Motor neuron (in vitro differentiated cells): ENCODE results near the gene VAPA. TPM values are rescaled to one million over a fixed set of nuclear protein-coding genes. Genes with fewer than 3 reads are reported as not detected.

ENCODE experiments used
- ATAC-seq, 8 experiments: fragments of 200-7000 bp; cut with Tn5 transposase; replicated peaks in 6 of 8; 2 replicates each; pipeline ENCODE4 v1.8.0; 2021; ENCODE audit warnings: mild to moderate bottlenecking in 8 of 8, moderate library complexity in 8 of 8
- H3K27ac ChIP-seq, 2 donors: fragments of 250-450 bp; sonication (Bioruptor Pico); 2 replicates each; pipeline ENCODE4 v1.9.0; 2021; ENCODE audit warnings: antibody characterized with exemption in 2 of 2, mild to moderate bottlenecking in 2 of 2, moderate library complexity in 1 of 2
- H3K4me1 ChIP-seq, 2 donors: fragments of 250-450 bp; sonication (Bioruptor Pico); replicated peaks in 1 of 2; 2 replicates each; pipeline ENCODE4 v1.6.1; 2021; ENCODE audit warnings: antibody characterized with exemption in 2 of 2, mild to moderate bottlenecking in 2 of 2, moderate library complexity in 1 of 2
- H3K4me3 ChIP-seq, 5 donors: fragments of 250-450 bp; sonication (Bioruptor Pico); 2 replicates each; pipeline ENCODE4 v1.9.0; 2021; ENCODE audit warnings: antibody characterized with exemption in 5 of 5, mild to moderate bottlenecking in 5 of 5, moderate library complexity in 4 of 5
- WGBS, 10 experiments: fragments of 450-650 bp; shearing (Covaris generic); methylation state at CpG; one replicate each; pipeline ENCODE4 v1.0.0; 2022; 5-methylcytosine and 5-hydroxymethylcytosine counted together
- in situ Hi-C, 9 experiments: fragments of 400-800 bp; cut with MboI; loops; one replicate each; pipeline ENCODE4 v1.15.0; 2021; ENCODE audit warnings: low sequenced_read_pairs in 9 of 9, low pct_unique_long_range_greater_than_20kb in 2 of 9; ENCODE audit not compliant: unreplicated experiment in 9 of 9
- total RNA-seq, 8 experiments: library from RNA; unstranded; fragments of 300-600 nt; gene quantifications; 2 replicates each; pipeline versions ENCODE4 v1.2.3 to v1.2.4, GENCODE V29; 2022

The VAPA gene
- total RNA-seq, 8 experiments from 2014 or later, result 81.6 to 188 (median 123) TPM

DNA sequence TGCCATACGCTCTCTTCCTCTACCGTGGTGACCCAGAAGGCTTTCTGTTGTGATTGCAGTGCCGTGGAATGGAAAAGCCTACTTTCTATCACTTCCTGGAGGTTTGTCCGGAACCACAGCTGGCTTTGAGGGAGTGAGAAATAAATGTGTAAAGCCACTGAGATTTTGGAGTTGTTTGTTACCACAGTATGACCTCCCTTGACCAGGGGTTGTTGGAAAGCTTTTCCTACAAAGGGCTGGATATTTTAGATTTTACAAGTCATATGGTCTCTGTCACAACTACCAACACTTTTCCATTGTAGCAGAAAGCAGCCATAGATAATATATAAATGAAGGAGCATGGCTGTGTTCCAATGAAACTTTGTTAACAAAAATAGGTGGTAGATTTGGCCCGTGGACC, 70.3 kb downstream of the VAPA start:
- Histone ChIP-seq H3K4me1 (peaks cover 8 to 10% of the 10 kb centered on the region in 2 donors), H3K4me3 (no peak overlapping the region), H3K27ac (no peak overlapping the region)
- ATAC-seq, result no peak
- 43 to 100% (median 90%) methylated on average over 1 to 5 of the region's 5 CpGs; no CpG with 5 or more reads in 1 of the 10 experiments for WGBS, 10 experiments
- in situ Hi-C loops, result loop anchor here in 1 of 9 experiments (25.0 kb wide), 1 partner anchor 528 kb away; no protein-coding TSS in a partner anchor

DNA sequence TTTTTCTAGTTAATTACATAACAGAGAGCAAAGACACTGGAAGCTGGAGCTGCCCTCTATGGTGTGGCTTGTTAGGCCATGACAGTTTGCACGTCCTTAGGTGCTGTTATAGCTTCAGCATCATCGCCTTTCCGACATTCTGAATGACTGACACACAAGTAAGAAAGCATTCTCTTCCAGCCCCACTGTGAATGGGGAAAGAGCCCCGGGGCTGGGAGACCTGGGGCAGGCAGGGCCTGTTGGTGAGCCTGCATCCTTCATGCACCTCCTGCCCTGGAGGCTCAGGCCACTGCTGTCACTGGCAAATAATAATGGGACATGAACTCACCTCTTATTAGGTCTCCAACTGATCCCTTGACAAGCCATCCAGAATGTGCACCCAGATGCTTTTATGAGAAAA, 71.8 kb downstream of the VAPA start:
- ATAC-seq, result no peak
- WGBS, 10 experiments, result 17 to 100% (median 92%) methylated on average over 1 to 3 of the region's 4 CpGs; no CpG with 5 or more reads in 3 of the 10 experiments
- Histone ChIP-seq H3K4me3 (no peak overlapping the region), H3K27ac (no peak overlapping the region), H3K4me1 (peaks cover 8 to 10% of the 10 kb centered on the region in 2 donors)
- in situ Hi-C loops, result loop anchor here in 1 of 9 experiments (25.0 kb wide), 1 partner anchor 527 kb away; no protein-coding TSS in a partner anchor

- Histone ChIP-seq H3K27ac (no peak overlapping the region), H3K4me3 (no peak overlapping the region), H3K4me1 (peaks cover 8 to 10% of the 10 kb centered on the region in 2 donors)
- in situ Hi-C loops, result loop anchor here in 1 of 9 experiments (25.0 kb wide), 1 partner anchor 526 kb away; no protein-coding TSS in a partner anchor
- 49 to 100% (median 83%) methylated on average over 1 to 7 of the region's 17 CpGs; no CpG with 5 or more reads in 1 of the 10 experiments for WGBS, 10 experiments
- ATAC-seq, result no peak
Measured at GRCh38 chr18:9986156-9986930, 72.5 kb downstream of the VAPA start.

- no peak for ATAC-seq
- no peak overlapping the region for H3K4me3 ChIP-seq
- whole genome bisulfite sequencing, 10 experiments, result 70 to 100% (median 80%) methylated on average over 1 to 7 of the region's 8 CpGs; no CpG with 5 or more reads in 3 of the 10 experiments
- H3K4me1 ChIP-seq, result peaks cover 8 to 10% of the 10 kb centered on the region in 2 donors
- no peak overlapping the region for H3K27ac ChIP-seq
- in situ Hi-C loops, result loop anchor here in 1 of 9 experiments (25.0 kb wide), 1 partner anchor 525 kb away; no protein-coding TSS in a partner anchor
Measured at GRCh38 chr18:9987345-9987744, 73.5 kb downstream of the VAPA start.

- in situ Hi-C loops, result loop anchor here in 1 of 9 experiments (25.0 kb wide), 1 partner anchor 524 kb away; no protein-coding TSS in a partner anchor
- 67 to 100% (median 90%) methylated on average over 1 to 10 of the region's 12 CpGs; no CpG with 5 or more reads in 2 of the 10 experiments for WGBS, 10 experiments
- Histone ChIP-seq H3K4me3 (no peak overlapping the region), H3K4me1 (peaks cover 8 to 10% of the 10 kb centered on the region in 2 donors), H3K27ac (no peak overlapping the region)
- peak in 4 of 8 experiments; percentile 15 to 95 (median 39) for ATAC-seq
Measured at GRCh38 chr18:9987931-9988330, 74.1 kb downstream of the VAPA start.

DNA sequence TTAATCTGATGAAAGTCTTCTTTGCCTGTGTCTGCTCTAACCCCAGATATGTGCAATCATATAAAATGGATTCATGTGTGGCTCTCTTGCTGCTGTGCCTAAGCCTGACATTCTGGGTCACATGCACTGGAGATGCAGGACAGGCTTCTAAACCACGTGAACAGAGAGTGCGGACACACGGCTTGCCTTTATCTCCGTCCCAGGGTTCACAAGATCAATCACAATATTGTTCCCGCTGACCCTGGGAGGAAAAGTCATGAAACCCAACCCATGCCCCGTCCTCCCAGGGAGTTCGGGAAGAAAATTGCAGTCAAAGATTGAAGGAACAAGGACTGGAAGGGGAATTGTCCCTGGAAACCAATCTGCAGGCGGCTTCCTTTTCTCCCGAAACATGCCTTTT, 74.8 kb downstream of the VAPA start:
- peaks cover 13 to 14% of the 10 kb centered on the region in 2 donors for H3K4me1 ChIP-seq
- peak in 1 of 8 experiments; percentile 40 for ATAC-seq
- H3K27ac ChIP-seq, result no peak overlapping the region
- in situ Hi-C loops, result loop anchor here in 1 of 9 experiments (25.0 kb wide), 1 partner anchor 524 kb away; no protein-coding TSS in a partner anchor
- 29 to 100% (median 61%) methylated on average over 2 to 9 of the region's 9 CpGs; no CpG with 5 or more reads in 1 of the 10 experiments for WGBS, 10 experiments
- H3K4me3 ChIP-seq, result no peak overlapping the region

DNA sequence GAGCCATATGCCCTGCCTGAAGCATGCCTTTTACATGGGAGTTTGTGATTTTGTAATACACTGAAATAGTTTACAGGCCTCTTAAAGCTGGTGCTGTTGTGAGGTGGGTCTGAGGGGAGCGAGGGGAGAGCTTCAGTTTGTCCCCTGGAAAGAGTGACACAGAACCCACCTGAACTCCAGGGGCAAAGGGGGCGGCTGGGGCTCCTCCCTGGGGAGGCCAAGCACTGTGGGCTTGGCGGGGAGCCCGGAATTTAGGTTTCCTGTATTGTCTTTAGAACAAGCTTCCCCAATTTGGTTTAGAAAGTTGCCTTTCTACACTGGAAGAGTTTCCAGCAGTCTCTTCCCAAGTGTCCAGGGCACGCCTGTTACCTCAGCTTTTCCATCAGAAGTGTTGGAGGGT, 75.7 kb downstream of the VAPA start:
- ATAC-seq, result no peak
- in situ Hi-C loops, result loop anchor here in 1 of 9 experiments (25.0 kb wide), 1 partner anchor 523 kb away; no protein-coding TSS in a partner anchor
- no peak overlapping the region for H3K4me3 ChIP-seq
- 50 to 100% (median 92%) methylated on average over 1 of the region's 5 CpGs; no CpG with 5 or more reads in 6 of the 10 experiments for WGBS, 10 experiments
- H3K4me1 ChIP-seq, result peaks cover 15 to 19% of the 10 kb centered on the region in 2 donors
- H3K27ac ChIP-seq, result no peak overlapping the region

GRCh38 chr18:9991011-9992000, 77.5 kb downstream of the VAPA start:
- peaks cover 15 to 19% of the 10 kb centered on the region in 2 donors for H3K4me1 ChIP-seq
- no peak overlapping the region for H3K27ac ChIP-seq
- H3K4me3 ChIP-seq, result no peak overlapping the region
- 80 to 94% (median 87%) methylated on average over 3 to 17 of the region's 29 CpGs; no CpG with 5 or more reads in 1 of the 10 experiments for WGBS, 10 experiments
- in situ Hi-C loops, result loop anchor here in 1 of 9 experiments (25.0 kb wide), 1 partner anchor 521 kb away; no protein-coding TSS in a partner anchor
- no peak for ATAC-seq

GRCh38 chr18:9992300-9992972, 78.6 kb downstream of the VAPA start:
- Histone ChIP-seq H3K4me3 (no peak overlapping the region), H3K27ac (no peak overlapping the region), H3K4me1 (peaks cover 15 to 19% of the 10 kb centered on the region in 2 donors)
- peak in 1 of 8 experiments; percentile 46 for ATAC-seq
- 23 to 100% (median 54%) methylated on average over 1 to 7 of the region's 9 CpGs; no CpG with 5 or more reads in 2 of the 10 experiments for WGBS, 10 experiments
- in situ Hi-C loops, result loop anchor here in 1 of 9 experiments (25.0 kb wide), 1 partner anchor 520 kb away; no protein-coding TSS in a partner anchor

DNA sequence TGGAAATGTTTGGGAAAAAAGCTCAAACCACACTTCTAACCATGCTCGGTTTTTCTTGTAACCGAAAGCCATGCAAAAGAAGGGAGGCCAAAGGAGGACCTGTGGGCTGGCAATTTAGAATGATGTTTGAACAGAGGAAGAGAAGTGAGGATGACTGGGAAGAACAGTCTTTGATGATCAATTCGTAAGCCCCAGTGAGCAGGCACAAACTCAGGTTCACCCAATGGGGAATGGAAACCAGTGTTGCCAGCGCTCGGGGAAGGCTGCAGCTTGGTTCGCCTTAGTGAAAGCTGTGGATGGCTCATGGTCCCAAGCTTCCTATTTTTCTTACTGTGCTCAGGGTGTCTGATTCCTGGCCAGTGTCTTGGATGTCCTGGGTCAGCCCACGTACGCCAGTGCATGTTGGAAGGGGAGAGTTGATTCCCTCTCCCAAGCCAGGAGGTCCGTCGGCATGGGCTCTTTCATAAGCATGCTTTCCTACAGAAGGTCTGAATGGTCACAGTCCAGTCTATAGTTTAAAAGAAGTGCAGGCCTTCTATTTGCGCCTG, 79.2 kb downstream of the VAPA start:
- peaks cover 14 to 18% of the 10 kb centered on the region in 2 donors for H3K4me1 ChIP-seq
- 38 to 100% (median 91%) methylated on average over 2 to 8 of the region's 11 CpGs; no CpG with 5 or more reads in 2 of the 10 experiments for WGBS, 10 experiments
- in situ Hi-C loops, result loop anchor here in 1 of 9 experiments (25.0 kb wide), 1 partner anchor 519 kb away; no protein-coding TSS in a partner anchor
- H3K4me3 ChIP-seq, result no peak overlapping the region
- H3K27ac ChIP-seq, result no peak overlapping the region
- no peak for ATAC-seq

- ATAC-seq, result no peak
- H3K4me1 ChIP-seq, result peaks cover 8 to 13% of the 10 kb centered on the region in 2 donors
- 20 to 40% (median 33%) methylated on average over 1 to 4 of the region's 14 CpGs; no CpG with 5 or more reads in 7 of the 10 experiments for WGBS, 10 experiments
- in situ Hi-C loops, result loop anchor here in 1 of 9 experiments (25.0 kb wide), 1 partner anchor 519 kb away; no protein-coding TSS in a partner anchor
- no peak overlapping the region for H3K4me3 ChIP-seq
- no peak overlapping the region for H3K27ac ChIP-seq
Measured at GRCh38 chr18:9993521-9994025, 79.8 kb downstream of the VAPA start.
